NCI-H1694 treated with DMSO at 0.1 percent for 48 hours (cell line): ENCODE data around the gene KIF22.
"Not testable (repeated sequence)": the region's sequence is repeated elsewhere in the genome, so short reads cannot be mapped to it uniquely, and the experiment has no call there.

Experiments used
- DNase-seq: peaks from one replicate; lab custom pipeline; 2025; lab: John Stamatoyannopoulos, UW

Gene KIF22

DNA sequence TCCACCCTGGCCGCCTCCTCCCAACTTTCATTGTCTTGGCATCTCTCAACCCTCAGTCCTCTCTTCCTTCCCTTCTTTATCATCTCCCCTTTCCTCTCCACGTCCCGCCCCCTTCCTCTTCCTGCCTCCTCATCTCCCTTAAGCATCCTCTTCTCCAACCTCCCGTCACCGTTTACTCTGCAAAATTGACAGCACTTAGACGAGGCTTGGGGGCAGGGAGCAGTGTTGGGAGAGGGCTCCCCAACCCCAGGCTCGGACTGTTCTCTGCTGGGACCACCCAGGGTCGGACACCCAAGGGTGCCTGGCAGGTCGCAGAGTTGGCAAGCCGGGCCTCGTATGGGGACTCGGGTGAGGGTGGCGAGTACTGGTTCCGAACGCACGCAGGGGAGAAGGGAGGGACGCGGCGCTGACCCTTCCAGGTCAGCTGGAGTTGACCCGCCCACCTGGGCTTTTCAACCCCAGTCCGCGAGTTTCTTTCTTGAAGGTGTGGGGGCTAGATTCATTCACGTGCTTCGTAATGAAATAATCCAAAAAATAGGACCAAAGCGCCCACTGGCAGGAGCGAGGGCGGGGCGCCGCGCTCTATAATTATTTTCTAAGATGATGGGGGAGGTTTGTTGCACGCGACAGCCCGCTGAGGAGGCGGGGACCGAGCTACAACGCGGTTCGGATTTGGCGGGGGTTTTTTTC lies 24.6 kb downstream of the KIF22 start:
- peak; percentile 68 for DNase-seq

- peak; percentile 97 for DNase-seq
Measured at GRCh38 chr16:29815793-29816693, 25.5 kb downstream of the KIF22 start, which contains the start of gene PAGR1. Gene PAGR1 (plus strand): TSS chr16:29816152. CDS start chr16:29816526, 374 bp downstream.

GRCh38 chr16:29816694-29817441 lies 26.3 kb downstream of the KIF22 start:
- no peak for DNase-seq

DNA sequence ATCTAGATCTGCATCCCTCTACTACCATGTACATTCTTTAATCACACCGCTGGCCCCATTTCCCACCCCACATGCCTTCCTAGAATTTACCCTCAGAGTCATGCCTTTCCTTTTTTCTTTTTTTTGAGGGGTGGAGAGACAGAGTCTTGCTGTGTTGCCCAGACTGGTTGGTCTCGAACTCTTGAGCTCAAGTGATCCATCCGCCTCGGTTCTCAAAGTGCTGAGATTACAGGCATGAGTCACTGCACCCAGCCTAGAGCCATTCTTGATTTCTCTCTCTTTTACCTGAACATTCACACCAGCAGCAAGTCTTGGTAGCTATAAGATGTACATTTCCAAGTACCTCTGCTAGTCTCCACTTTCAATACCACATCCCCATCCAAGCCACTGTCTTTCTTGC lies 27.5 kb downstream of the KIF22 start:
- DNase-seq = no peak

- DNase-seq = no peak
Measured at GRCh38 chr16:29819506-29819905, 29.0 kb downstream of the KIF22 start.

- DNase-seq = no peak
Measured at GRCh38 chr16:29820271-29820701, 29.7 kb downstream of the KIF22 start, which contains the start of gene MVP. Gene MVP (plus strand): TSS chr16:29820462. CDS start chr16:29830550, 10,088 bp downstream.

GRCh38 chr16:29820730-29821642 lies 30.4 kb downstream of the KIF22 start:
- no peak for DNase-seq

DNA sequence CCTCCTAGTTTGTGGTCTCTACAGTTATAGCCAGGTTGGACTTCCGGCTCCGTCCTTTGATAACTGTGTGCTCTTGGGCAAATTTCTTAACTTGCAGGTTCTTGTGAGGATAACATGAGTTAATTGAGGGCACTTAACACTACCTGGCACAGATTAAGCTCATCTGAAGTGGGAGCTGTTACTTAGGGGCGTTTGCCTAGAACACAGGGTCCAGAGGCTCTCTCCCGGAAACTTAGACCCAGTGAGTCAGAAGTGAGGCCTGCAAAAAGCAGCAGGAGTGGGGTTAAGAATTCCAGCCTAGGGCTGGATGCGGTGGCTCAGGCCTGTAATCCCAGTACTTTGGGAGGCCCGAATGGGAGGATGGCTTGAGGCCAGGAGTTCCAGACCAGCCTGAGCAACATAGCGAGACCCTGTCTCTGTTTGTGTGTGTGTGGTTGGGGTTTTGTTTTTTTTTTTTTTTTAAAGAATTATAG lies 31.1 kb downstream of the KIF22 start:
- no peak for DNase-seq

DNA sequence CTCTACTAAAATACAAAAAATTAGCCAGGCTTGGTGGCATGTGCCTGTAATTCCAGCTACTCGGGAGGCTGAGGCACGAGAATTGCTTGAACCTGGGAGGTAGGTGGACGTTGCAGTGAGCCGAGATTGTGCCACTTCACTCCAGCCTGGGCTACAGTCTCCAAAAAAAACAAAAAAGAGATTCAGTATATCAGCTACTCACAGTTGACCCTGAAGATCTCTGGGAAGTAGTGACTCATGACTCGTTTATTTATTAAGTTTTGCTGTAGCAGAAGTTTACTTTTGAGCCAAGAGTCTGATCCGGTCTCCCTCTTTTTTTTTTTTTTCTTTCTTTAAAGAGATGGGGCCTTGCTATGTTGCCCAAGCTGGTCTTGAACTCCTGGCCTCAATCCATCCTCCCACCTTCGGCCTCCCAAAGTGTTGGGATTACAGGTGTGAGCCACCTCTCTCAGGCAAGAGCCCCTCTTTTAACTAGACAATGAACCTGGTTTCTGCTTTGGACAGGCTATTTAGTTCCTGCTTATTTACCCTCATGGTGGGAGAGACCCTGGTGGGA lies 34.1 kb downstream of the KIF22 start:
- no peak for DNase-seq

GRCh38 chr16:29825145-29826044 lies 34.8 kb downstream of the KIF22 start:
- DNase-seq = peak; percentile 81

GRCh38 chr16:29826342-29826695 lies 35.8 kb downstream of the KIF22 start:
- no peak for DNase-seq

GRCh38 chr16:29830774-29831173 lies 40.2 kb downstream of the KIF22 start:
- no peak for DNase-seq

DNA sequence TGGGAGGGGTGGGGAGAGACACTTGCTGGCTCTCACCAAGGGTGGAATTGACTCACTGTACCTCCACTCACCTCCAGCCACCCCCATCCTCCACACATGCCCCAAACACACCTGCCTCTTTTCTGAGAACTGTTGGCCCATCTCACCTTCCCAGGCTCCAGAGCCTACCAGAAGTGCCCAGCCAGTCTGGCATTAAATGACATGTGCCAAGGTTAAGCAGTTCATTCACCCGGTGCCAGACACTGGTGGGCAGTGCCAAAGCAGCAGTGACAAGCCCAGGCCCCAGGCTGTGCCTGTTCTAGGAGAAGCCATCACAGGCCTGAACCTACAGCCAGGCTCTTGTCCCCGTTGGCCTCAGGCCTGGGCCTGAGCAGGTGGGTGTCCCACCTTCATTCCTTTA lies 40.9 kb downstream of the KIF22 start:
- no peak for DNase-seq

- DNase-seq = not testable (repeated sequence)
Measured at GRCh38 chr16:29833219-29833618, 42.7 kb downstream of the KIF22 start.

DNA sequence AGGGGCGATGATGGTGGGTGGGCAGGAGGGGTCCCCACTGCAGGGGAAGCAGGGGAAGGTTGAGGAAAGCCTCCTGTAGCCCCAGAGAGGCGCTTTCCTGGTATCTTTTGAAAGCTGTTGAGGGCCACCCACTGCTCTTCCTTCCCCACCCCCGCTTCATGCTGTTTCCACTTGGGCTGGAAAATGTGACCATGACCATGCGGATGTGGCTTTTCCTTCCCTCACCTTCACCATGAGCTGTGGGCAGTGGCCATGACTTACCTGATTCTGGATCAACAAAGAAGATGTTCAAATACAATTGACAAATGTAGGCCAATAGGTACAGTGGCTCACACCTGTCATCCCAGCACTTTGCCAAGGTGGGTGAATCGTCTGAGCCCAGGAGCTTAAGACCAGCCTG lies 43.5 kb downstream of the KIF22 start:
- no peak for DNase-seq

GRCh38 chr16:29835926-29836325 lies 45.4 kb downstream of the KIF22 start:
- no peak for DNase-seq

DNA sequence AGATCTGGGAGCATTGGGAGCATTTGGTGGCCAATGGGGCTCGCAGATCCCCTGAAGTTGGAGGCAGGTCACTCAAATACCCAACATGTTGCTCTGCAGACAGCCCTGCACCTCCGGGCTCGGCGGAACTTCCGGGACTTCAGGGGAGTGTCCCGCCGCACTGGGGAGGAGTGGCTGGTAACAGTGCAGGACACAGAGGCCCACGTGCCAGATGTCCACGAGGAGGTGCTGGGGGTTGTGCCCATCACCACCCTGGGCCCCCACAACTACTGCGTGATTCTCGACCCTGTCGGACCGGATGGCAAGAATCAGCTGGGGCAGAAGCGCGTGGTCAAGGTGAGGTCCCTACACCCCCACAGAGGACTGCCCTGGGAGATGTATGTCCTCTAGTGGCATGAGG lies 46.1 kb downstream of the KIF22 start:
- DNase-seq = no peak

DNA sequence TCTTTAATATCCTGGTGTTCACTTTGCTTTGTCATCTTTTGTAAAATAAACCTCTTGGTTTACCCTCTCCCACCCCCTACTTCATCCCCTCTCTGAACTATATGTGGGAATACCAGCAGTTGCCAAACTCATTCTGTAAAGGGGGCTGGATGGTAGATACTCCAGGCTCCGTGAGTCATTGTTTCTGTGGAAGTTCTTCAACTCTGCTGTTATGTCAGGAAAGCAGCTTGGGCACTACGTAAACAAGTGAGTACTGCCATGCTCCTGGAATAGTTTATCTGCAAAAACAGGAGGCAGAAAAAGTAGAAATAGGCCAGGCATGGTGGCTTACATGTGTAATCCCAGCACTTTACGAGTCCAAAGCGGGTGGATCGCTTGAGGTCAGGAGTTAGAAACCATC lies 47.3 kb downstream of the KIF22 start:
- no peak for DNase-seq

- DNase-seq = no peak
Measured at GRCh38 chr16:29839822-29840221, 49.3 kb downstream of the KIF22 start.

GRCh38 chr16:29840240-29840639 lies 49.7 kb downstream of the KIF22 start:
- no peak for DNase-seq
